ENCODE measurements around the gene COPS7A.
A peak's percentile ranks its signal among the peaks of the same experiment; 100 is the strongest.
"Not testable (repeated sequence)": the region's sequence is repeated elsewhere in the genome, so short reads cannot be mapped to it uniquely, and the experiment has no call there.

Gene COPS7A

DNA sequence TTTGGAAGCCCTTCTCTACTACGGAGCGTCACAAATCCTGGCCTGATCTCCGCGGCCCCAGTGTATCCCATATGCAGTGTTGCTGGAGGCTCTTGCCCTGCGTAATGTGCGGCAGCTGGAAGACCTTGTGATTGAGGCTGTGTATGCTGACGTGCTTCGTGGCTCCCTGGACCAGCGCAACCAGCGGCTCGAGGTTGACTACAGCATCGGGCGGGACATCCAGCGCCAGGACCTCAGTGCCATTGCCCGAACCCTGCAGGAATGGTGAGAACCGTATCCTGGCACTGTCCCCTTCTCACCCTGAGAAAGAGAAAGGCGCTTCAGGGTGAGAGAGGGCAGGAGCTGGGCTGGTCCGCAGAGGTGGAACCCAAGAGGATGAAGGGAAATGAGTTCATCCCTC is 5.3 kb downstream of the COPS7A start:
- FAIRE-seq = no peak
- no peak for DNase-seq (ENCODE audit: insufficient read length, low spot score)
- TF ChIP-seq, protein P1, sequence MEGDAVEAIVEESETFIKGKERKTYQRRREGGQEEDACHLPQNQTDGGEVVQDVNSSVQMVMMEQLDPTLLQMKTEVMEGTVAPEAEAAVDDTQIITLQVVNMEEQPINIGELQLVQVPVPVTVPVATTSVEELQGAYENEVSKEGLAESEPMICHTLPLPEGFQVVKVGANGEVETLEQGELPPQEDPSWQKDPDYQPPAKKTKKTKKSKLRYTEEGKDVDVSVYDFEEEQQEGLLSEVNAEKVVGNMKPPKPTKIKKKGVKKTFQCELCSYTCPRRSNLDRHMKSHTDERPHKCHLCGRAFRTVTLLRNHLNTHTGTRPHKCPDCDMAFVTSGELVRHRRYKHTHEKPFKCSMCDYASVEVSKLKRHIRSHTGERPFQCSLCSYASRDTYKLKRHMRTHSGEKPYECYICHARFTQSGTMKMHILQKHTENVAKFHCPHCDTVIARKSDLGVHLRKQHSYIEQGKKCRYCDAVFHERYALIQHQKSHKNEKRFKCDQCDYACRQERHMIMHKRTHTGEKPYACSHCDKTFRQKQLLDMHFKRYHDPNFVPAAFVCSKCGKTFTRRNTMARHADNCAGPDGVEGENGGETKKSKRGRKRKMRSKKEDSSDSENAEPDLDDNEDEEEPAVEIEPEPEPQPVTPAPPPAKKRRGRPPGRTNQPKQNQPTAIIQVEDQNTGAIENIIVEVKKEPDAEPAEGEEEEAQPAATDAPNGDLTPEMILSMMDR (IDR thresholded peaks at IDR 0.05; ENCODE audit: insufficient read depth, missing control alignments) = no peak

DNA sequence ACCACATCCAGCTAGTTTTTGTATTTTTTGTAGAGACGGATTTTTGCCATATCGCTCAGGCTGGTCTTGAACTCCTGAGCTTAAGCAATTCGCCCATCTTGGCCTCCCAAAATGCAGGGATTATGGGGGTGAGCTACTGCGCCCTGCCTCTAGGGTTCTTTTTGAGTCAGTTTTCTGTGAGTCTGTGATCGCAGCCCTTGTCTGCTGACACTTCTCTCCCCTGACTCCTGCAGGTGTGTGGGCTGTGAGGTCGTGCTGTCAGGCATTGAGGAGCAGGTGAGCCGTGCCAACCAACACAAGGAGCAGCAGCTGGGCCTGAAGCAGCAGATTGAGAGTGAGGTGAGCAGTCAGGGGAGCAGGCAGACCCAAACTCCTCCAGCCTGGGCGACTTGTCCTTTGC is 6.3 kb downstream of the COPS7A start:
- FAIRE-seq (no peak), DNase-seq (ENCODE audit: insufficient read length, low spot score) (no peak)
- TF ChIP-seq, protein P1 (IDR thresholded peaks at IDR 0.05; ENCODE audit: insufficient read depth, missing control alignments) = no peak

DNA sequence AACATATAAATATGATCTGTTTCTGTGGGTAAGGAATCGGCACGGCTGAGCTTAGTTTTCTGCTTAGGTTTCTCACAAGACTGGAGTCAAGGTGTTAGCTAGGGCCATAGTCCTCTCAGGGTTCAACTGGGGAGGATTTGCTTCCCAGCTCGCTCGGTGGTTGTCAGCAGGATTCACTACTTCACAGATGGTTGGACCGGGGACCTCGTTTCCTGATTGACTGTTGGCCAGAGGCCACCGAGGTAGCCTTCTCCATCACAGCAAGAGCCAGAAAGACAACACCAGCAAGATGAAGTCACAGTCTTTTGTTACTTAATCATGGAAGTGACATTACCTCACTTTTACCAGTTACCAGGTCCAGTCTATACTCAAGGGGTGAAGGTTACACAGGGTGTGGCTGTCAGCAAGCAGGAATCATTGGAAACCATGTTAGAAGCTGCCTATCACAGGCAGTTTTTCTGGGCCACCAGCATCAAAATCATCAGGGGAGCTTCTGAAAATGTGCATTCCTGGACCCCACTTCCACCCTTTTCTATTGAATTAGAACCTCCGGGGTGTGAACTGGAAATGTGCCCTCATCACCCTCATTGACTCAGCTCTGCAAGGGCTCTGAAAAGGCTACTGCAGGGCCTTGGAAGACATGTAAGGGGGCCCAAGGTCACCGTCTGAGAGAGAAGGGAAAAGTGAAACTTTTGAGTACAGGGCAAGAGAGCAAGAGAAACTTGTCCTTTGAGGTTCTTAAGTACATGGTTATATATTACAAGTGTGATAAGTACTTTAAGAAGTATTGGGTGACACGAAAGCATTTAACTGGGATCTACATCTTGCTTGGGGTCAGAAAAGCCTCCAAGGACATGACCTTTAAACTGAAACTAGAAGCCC is 10.9 kb downstream of the COPS7A start:
- no peak for FAIRE-seq
- DNase-seq (ENCODE audit: insufficient read length, low spot score) = no peak
- TF ChIP-seq, protein P1 (IDR thresholded peaks at IDR 0.05; ENCODE audit: insufficient read depth, missing control alignments) = no peak

DNA sequence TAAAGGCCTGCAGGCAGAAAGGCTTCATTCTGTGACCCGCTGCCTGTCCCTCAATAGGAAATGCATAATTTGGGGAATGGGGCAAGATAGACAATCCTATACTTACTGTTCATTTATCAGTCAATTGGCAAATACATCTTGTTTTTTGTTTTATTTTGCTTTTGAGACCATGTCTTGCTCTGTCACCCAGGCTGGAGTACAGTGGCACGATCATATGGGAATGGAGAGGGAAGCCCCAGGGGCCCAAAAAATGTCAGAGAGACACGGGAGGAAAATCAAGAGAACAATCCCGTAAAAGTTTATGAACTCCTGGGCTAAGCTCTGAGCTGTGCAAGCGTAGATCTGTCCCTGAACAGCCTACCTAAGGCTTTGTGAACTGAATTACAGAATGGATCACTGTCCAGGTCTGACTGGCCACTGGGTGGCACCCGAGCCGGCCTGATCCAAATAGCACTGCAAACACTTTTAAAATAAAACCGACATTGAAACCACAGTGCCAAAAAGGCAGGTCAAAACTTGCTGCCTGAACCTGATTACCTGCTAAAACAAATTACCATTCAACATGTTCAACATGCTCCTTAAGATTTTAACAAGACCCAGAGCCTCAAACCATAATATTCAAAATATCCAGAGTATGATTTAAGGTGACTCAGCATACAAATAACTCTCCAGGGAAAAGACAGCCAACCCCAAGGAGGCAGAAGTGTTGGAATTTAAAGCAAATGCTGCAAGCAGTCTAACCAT is 11.8 kb downstream of the COPS7A start:
- TF ChIP-seq, protein P1 (IDR thresholded peaks at IDR 0.05; ENCODE audit: insufficient read depth, missing control alignments) = peak; percentile 80
- FAIRE-seq (no peak), DNase-seq (ENCODE audit: insufficient read length, low spot score) (peak; percentile 43)

DNA sequence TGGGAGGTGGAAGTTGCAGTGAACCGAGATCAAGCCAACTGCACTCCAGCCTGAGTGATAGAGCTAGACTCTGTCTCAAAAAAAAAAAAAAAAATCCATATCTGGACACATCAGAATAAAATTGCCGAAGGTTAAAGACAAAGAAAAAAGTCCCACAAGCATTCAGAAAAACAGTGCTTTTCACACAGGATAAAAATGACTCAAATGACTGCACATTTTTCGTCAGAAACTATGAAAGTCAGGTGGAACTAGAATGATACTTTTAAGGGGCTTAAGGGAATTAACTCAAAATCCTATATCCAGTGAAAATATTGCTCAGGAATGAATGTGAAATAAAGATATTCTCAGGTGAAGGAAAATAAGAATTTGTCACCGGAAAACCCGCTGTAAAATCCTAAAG is 12.9 kb downstream of the COPS7A start:
- TF ChIP-seq, protein P1 (IDR thresholded peaks at IDR 0.05; ENCODE audit: insufficient read depth, missing control alignments) = no peak
- FAIRE-seq (no peak), DNase-seq (ENCODE audit: insufficient read length, low spot score) (no peak)

DNA sequence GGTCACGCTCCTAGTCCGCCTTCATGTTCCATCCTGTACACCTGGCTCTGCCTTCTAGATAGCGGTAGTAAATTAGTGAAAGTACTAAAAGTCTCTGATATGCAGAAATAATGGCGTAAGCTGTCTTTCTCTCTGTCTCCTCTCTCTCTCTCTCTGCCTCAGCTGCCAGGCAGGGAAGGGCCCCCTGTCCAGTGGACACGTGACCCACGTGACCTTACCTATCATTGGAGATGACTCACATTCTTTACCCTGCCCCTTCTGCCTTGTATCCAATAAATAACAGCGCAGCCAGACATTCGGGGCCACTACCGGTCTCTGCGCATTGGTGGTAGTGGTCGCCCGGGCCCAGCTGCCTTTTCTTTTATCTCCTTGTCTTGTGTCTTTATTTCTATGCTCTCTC is 18.2 kb downstream of the COPS7A start:
- DNase-seq (ENCODE audit: insufficient read length, low spot score); FAIRE-seq: not testable (repeated sequence)

DNA sequence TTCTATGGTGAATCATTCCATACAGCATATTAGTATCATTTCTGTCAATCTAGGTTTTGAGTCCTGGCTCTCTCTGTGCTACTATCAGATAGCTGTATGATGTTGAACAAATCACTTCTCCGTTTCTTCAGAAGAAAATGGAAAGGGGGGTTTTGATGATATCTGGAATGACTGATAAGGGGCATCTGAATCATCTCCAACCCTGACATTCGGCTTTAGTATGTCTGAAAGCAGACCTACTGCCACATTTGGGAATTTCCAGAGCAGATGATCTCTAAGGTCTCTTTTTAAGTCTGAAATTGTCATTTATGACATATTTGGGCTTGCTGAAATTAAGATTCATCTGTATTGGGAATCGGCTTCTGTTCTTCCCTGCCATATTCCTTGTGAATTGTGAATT is 19.0 kb downstream of the COPS7A start:
- FAIRE-seq (no peak), DNase-seq (ENCODE audit: insufficient read length, low spot score) (no peak)
- TF ChIP-seq, protein P1 (IDR thresholded peaks at IDR 0.05; ENCODE audit: insufficient read depth, missing control alignments) = no peak

DNA sequence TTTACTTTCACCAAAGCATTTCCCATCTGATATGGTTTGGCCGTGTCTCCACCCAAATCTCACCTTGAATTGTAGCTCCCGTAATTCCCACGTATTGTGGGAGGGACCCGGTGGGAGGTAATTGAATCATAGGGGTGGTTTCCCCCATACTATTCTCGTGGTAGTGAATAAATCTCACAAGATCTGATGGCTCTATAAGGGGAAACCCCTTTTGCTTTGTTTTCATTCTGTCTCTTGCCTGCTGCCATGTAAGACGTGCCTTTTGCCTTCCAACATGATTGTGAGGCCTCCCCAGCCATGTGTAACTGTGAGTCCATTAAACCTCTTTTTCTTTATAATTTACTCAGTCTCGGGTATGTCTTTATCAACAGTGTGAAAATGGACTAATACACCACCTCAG is 19.5 kb downstream of the COPS7A start:
- not testable (repeated sequence) for DNase-seq (ENCODE audit: insufficient read length, low spot score); FAIRE-seq

Measured in D721Med (cell line).